Inferior parietal cortex (tissue), 1 donor: ENCODE results near the gene NOP14.
A peak's percentile ranks its signal among the peaks of the same experiment; 100 is the strongest.
"Not testable (repeated sequence)": the region's sequence is repeated elsewhere in the genome, so short reads cannot be mapped to it uniquely, and the experiment has no call there.

ENCODE experiments used
- DNase-seq: peaks from one replicate; pipeline ENCODE4 v3.0.0-alpha.2; 2016; ENCODE audit errors: extremely low spot score

The NOP14 gene

GRCh38 chr4:2963175-2963965, at the start of gene NOP14, which contains the start of gene GRK4:
Gene NOP14, minus strand, starts transcription at chr4:2963406. Its CDS starts 87 bp downstream, at chr4:2963319.
Gene GRK4, plus strand, starts transcription at chr4:2963571. Its CDS starts 500 bp downstream, at chr4:2964071.
- peak; percentile 98 for DNase-seq

GRCh38 chr4:3011456-3012220, 48.4 kb upstream of the NOP14 start:
- no peak for DNase-seq

- no peak for DNase-seq
These were observed 47.8 kb upstream of the NOP14 start for GRCh38 chr4:3010998-3011397.

- no peak for DNase-seq
These were observed 47.4 kb upstream of the NOP14 start for GRCh38 chr4:3010577-3010976.

GRCh38 chr4:3009422-3009821, 46.2 kb upstream of the NOP14 start:
- peak; percentile 9 for DNase-seq

GRCh38 chr4:3007724-3008123, 44.5 kb upstream of the NOP14 start:
- DNase-seq: no peak

- no peak for DNase-seq
These were observed 33.2 kb upstream of the NOP14 start for GRCh38 chr4:2996415-2996814.

GRCh38 chr4:2995546-2996265, 32.5 kb upstream of the NOP14 start:
- DNase-seq: no peak

GRCh38 chr4:2994917-2995316, 31.7 kb upstream of the NOP14 start:
- no peak for DNase-seq

GRCh38 chr4:2991243-2991642, 28.0 kb upstream of the NOP14 start:
- no peak for DNase-seq

- not testable (repeated sequence) for DNase-seq
These were observed 20.5 kb upstream of the NOP14 start for GRCh38 chr4:2983715-2984114.

GRCh38 chr4:2982012-2982411, 18.8 kb upstream of the NOP14 start:
- DNase-seq: no peak

GRCh38 chr4:2981256-2981819, 18.1 kb upstream of the NOP14 start:
- no peak for DNase-seq

GRCh38 chr4:2977211-2978088, 14.2 kb upstream of the NOP14 start:
- peak; percentile 59 for DNase-seq

- no peak for DNase-seq
These were observed 8.1 kb upstream of the NOP14 start for GRCh38 chr4:2971275-2971674.

- no peak for DNase-seq
These were observed 5.2 kb upstream of the NOP14 start for GRCh38 chr4:2968381-2968780.

GRCh38 chr4:2965262-2965661, 2.1 kb upstream of the NOP14 start:
- no peak for DNase-seq

GRCh38 chr4:2964706-2965258, 1.6 kb upstream of the NOP14 start:
- DNase-seq: no peak

GRCh38 chr4:2963966-2964471, 813 bp upstream of the NOP14 start:
- DNase-seq: peak; percentile 24

- DNase-seq: peak; percentile 30
These were observed 512 bp downstream of the NOP14 start for GRCh38 chr4:2962614-2963174.
